GM18907 (cell line): Measurements from ENCODE around the gene SLPI.

Source experiments
- ATAC-seq: cut with Tn5 transposase; IDR thresholded peaks from one replicate; pipeline ENCODE4 v1.9.1; 2021; ENCODE audit warnings: mild to moderate bottlenecking, moderate library complexity; ENCODE audit not compliant: unreplicated experiment

SLPI gene

GRCh38 chr20:45275338-45275737 lies 21.0 kb upstream of the SLPI start:
- ATAC-seq, result no peak

GRCh38 chr20:45269754-45270270 lies 15.4 kb upstream of the SLPI start:
- ATAC-seq, result no peak

GRCh38 chr20:45269056-45269455 lies 14.7 kb upstream of the SLPI start:
- no peak for ATAC-seq

GRCh38 chr20:45268531-45268930 lies 14.2 kb upstream of the SLPI start:
- no peak for ATAC-seq

GRCh38 chr20:45266977-45267376 lies 12.6 kb upstream of the SLPI start:
- no peak for ATAC-seq

GRCh38 chr20:45263556-45264266 lies 9.3 kb upstream of the SLPI start:
- no peak for ATAC-seq

GRCh38 chr20:45258664-45259063 lies 4.3 kb upstream of the SLPI start:
- ATAC-seq, result no peak

- no peak for ATAC-seq
These were observed 3.9 kb upstream of the SLPI start for GRCh38 chr20:45258259-45258658.

- ATAC-seq, result no peak
These were observed 3.3 kb upstream of the SLPI start for GRCh38 chr20:45257711-45258110.

- ATAC-seq, result no peak
These were observed 2.8 kb upstream of the SLPI start for GRCh38 chr20:45257161-45257560.

- no peak for ATAC-seq
These were observed 1.1 kb downstream of the SLPI start for GRCh38 chr20:45253261-45253660.

GRCh38 chr20:45251884-45252560 lies 2.3 kb downstream of the SLPI start:
- no peak for ATAC-seq

GRCh38 chr20:45248609-45249008 lies 5.8 kb downstream of the SLPI start:
- ATAC-seq, result no peak

- ATAC-seq, result no peak
These were observed 6.5 kb downstream of the SLPI start for GRCh38 chr20:45247865-45248264.

GRCh38 chr20:45246109-45246508 lies 8.3 kb downstream of the SLPI start:
- no peak for ATAC-seq

GRCh38 chr20:45238139-45238538 lies 16.2 kb downstream of the SLPI start:
- ATAC-seq, result no peak

- no peak for ATAC-seq
These were observed 18.4 kb downstream of the SLPI start for GRCh38 chr20:45235995-45236394.

GRCh38 chr20:45230631-45231030 lies 23.7 kb downstream of the SLPI start:
- ATAC-seq, result no peak

GRCh38 chr20:45229264-45230056 lies 24.9 kb downstream of the SLPI start:
- ATAC-seq, result no peak

- no peak for ATAC-seq
These were observed 28.1 kb downstream of the SLPI start for GRCh38 chr20:45226287-45226686.

GRCh38 chr20:45223136-45223535 lies 31.2 kb downstream of the SLPI start:
- no peak for ATAC-seq

- ATAC-seq, result no peak
These were observed 33.3 kb downstream of the SLPI start, which contains the start of gene SEMG2 for GRCh38 chr20:45221076-45221475. TSS of gene SEMG2 (plus strand) at chr20:45221373. CDS start at chr20:45221390, 17 bp downstream.
